ENCODE measurements around the gene TDRD1. TPM values are rescaled to one million over a fixed set of nuclear protein-coding genes. Genes with fewer than 3 reads are reported as not detected.
A peak's percentile ranks its signal among the peaks of the same experiment; 100 is the strongest.

The TDRD1 gene
- total RNA-seq, 4 donors from 2014 or later, result 0.10 TPM; not detected in 3

GRCh38 chr10:114173603-114173920, 5.6 kb upstream of the TDRD1 start:
- Histone ChIP-seq H3K4me1 (peaks cover 11 to 16% of the 10 kb centered on the region in 2 donors), H3K4me3 (peak overlapping the region; percentile 84 to 99 (median 92)), H3K27ac (peak overlapping the region; percentile 92 to 98 (median 93)), H3K9me3 (no peaks in the 10 kb centered on the region), H3K27me3 (no peaks in the 10 kb centered on the region), H3K36me3 (no peaks in the 10 kb centered on the region)
- DNase-seq, result no peak
- peak; percentile 26 to 29 for ATAC-seq
- intact Hi-C loops (cut with DNase I; ENCODE audit: low total_unique reads), result loop anchor here (5.0 kb wide), 4 partner anchors 99 to 649 kb away; partner anchors contain the start of gene FHIP2A
- TF ChIP-seq CTCF (IDR thresholded peaks at IDR 0.05 in 4 of 5, conservative IDR thresholded peaks at IDR 0.05 in 1 of 5) (no peak), POLR2A (IDR thresholded peaks at IDR 0.05) (no peak)
- in situ Hi-C loops (cut with MboI; ENCODE audit: low sequenced_read_pairs in 4 of 4), result no loop called here

- no peak for TF ChIP-seq CTCF (IDR thresholded peaks at IDR 0.05 in 4 of 5, conservative IDR thresholded peaks at IDR 0.05 in 1 of 5)
- peak; percentile 67 to 81 for TF ChIP-seq POLR2A (IDR thresholded peaks at IDR 0.05)
- DNase-seq (peak; percentile 95 to 97), ATAC-seq (peak; percentile 89 to 90)
- intact Hi-C loops (cut with DNase I; ENCODE audit: low total_unique reads), result loop anchor here (5.0 kb wide), 4 partner anchors 98 to 648 kb away; partner anchors contain the start of gene FHIP2A
- Histone ChIP-seq H3K27me3 (no peaks in the 10 kb centered on the region), H3K4me3 (peak within 1 kb of the TSS; percentile 84 to 99 (median 92)), H3K4me1 (peaks cover 11 to 16% of the 10 kb centered on the region in 2 donors), H3K36me3 (no peaks in the 10 kb centered on the region), H3K9me3 (no peaks in the 10 kb centered on the region), H3K27ac (peak within 1 kb of the TSS; percentile 92 to 98 (median 93))
- in situ Hi-C loops (cut with MboI; ENCODE audit: low sequenced_read_pairs in 4 of 4), result no loop called here
Observed at GRCh38 chr10:114173921-114174694, 5.0 kb upstream of the TDRD1 start, which contains the start of gene CCDC186. CCDC186 (minus strand) TSS chr10:114174203; CDS start chr10:114163268, 10,935 bp downstream.

GRCh38 chr10:114174695-114175188, 4.4 kb upstream of the TDRD1 start:
- H3K27me3 ChIP-seq, result no peaks in the 10 kb centered on the region
- in situ Hi-C loops (cut with MboI; ENCODE audit: low sequenced_read_pairs in 4 of 4), result no loop called here
- DNase-seq (peak; percentile 69 to 77), ATAC-seq (peak; percentile 79)
- H3K4me3 ChIP-seq, result peak overlapping the region; percentile 84 to 99 (median 92)
- TF ChIP-seq CTCF (IDR thresholded peaks at IDR 0.05 in 4 of 5, conservative IDR thresholded peaks at IDR 0.05 in 1 of 5) (no peak), POLR2A (IDR thresholded peaks at IDR 0.05) (no peak)
- H3K27ac ChIP-seq, result peak overlapping the region; percentile 92 to 98 (median 93)
- H3K4me1 ChIP-seq, result peaks cover 11 to 16% of the 10 kb centered on the region in 2 donors
- H3K9me3 ChIP-seq, result no peaks in the 10 kb centered on the region
- intact Hi-C loops (cut with DNase I; ENCODE audit: low total_unique reads), result loop anchor here (5.0 kb wide), 4 partner anchors 98 to 648 kb away; partner anchors contain the start of gene FHIP2A
- H3K36me3 ChIP-seq, result no peaks in the 10 kb centered on the region

- Histone ChIP-seq H3K9me3 (no peaks in the 10 kb centered on the region), H3K4me1 (peaks cover 11 to 16% of the 10 kb centered on the region in 2 donors), H3K27me3 (no peaks in the 10 kb centered on the region), H3K4me3 (no peak overlapping the region), H3K27ac (no peak overlapping the region), H3K36me3 (no peaks in the 10 kb centered on the region)
- intact Hi-C loops (cut with DNase I; ENCODE audit: low total_unique reads) (no loop called here), in situ Hi-C loops (cut with MboI; ENCODE audit: low sequenced_read_pairs in 4 of 4) (no loop called here)
- DNase-seq (no peak), ATAC-seq (no peak)
- no peak for TF ChIP-seq POLR2A (IDR thresholded peaks at IDR 0.05)
- no peak for TF ChIP-seq CTCF (IDR thresholded peaks at IDR 0.05 in 4 of 5, conservative IDR thresholded peaks at IDR 0.05 in 1 of 5)
Observed at GRCh38 chr10:114175667-114176066, 3.5 kb upstream of the TDRD1 start.

All from gastrocnemius medialis (tissue), 4 donors.